ENCODE measurements around the gene PMS1.

DNA sequence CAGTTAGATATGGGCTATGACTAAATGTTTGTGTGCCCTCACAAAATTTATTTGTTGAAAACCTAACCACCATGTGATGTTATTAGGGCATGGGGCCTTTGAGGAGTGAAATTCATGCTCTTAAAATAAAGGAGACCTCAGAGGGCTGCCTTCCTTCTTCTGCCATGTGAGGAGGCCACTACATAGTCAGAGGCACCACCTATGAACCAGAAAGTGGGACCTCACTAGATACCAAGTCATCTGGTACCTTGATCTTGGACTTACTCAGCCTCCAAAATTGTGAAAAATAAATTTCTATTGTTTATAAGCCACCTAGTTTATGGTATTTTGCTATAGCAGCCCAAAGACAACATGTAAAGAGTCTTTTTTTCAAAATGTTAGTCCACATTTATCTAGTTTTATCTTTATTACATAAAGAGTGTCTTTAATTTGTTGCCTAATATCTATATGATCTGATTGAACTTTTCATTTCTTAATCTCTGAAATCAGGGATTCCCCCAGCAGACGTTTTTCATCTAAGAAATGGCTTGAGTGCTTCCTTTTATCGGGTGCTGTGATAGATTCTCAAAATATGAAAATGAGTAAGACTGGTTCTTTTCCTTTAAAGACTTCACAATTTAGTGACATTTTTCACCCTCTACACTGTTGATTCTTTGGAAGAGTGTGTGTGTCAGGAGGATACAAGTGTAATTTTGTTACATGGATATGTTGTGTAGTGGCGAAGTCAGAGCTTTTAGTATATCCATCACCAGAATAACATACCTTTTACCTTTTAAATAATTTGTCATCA lies 34.2 kb downstream of the PMS1 start:
- no peak for TF ChIP-seq EZH2phosphoT487 (IDR thresholded peaks at IDR 0.05; ENCODE audit: low read depth)
- TF ChIP-seq, protein P1, sequence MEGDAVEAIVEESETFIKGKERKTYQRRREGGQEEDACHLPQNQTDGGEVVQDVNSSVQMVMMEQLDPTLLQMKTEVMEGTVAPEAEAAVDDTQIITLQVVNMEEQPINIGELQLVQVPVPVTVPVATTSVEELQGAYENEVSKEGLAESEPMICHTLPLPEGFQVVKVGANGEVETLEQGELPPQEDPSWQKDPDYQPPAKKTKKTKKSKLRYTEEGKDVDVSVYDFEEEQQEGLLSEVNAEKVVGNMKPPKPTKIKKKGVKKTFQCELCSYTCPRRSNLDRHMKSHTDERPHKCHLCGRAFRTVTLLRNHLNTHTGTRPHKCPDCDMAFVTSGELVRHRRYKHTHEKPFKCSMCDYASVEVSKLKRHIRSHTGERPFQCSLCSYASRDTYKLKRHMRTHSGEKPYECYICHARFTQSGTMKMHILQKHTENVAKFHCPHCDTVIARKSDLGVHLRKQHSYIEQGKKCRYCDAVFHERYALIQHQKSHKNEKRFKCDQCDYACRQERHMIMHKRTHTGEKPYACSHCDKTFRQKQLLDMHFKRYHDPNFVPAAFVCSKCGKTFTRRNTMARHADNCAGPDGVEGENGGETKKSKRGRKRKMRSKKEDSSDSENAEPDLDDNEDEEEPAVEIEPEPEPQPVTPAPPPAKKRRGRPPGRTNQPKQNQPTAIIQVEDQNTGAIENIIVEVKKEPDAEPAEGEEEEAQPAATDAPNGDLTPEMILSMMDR (IDR thresholded peaks at IDR 0.05; ENCODE audit: low read depth, low read length): no peak

All from OCI-LY3 (cell line).